Muscle layer of duodenum (tissue), 2 donors: ENCODE measurements around the gene TMC2.
"Not testable (repeated sequence)": the region's sequence is repeated elsewhere in the genome, so short reads cannot be mapped to it uniquely, and the experiment has no call there.

ENCODE experiments used
- H3K27ac ChIP-seq: one replicate; pipeline ENCODE4 v1.7.0; 2013; ENCODE audit warnings: mild to moderate bottlenecking, low read length
- H3K27me3 ChIP-seq: one replicate; pipeline ENCODE4 v1.7.0; 2013; ENCODE audit warnings: low read depth, mild to moderate bottlenecking, control low read depth, low read length
- H3K36me3 ChIP-seq, 2 donors: one replicate each; pipeline ENCODE4 v1.7.0; 2013; ENCODE audit warnings: low read length in 2 of 2, control low read depth in 1 of 2, mild to moderate bottlenecking in 1 of 2; ENCODE audit not compliant: insufficient read depth in 2 of 2, control insufficient read depth in 1 of 2
- H3K4me1 ChIP-seq, 2 donors: one replicate each; pipeline ENCODE4 v1.7.0; 2013; ENCODE audit warnings: low read length in 2 of 2, mild to moderate bottlenecking in 2 of 2, control low read depth in 1 of 2, moderate library complexity in 1 of 2; ENCODE audit not compliant: insufficient read depth in 2 of 2, control insufficient read depth in 1 of 2
- H3K4me3 ChIP-seq, 2 donors: one replicate each; pipeline ENCODE4 v1.7.0; 2013; ENCODE audit warnings: low read length in 2 of 2, low read depth in 1 of 2, mild to moderate bottlenecking in 1 of 2
- H3K9me3 ChIP-seq, 2 donors: one replicate each; pipeline ENCODE4 v1.7.0; 2013; ENCODE audit warnings: low read length in 2 of 2, control low read depth in 1 of 2, mild to moderate bottlenecking in 1 of 2; ENCODE audit not compliant: control insufficient read depth in 1 of 2
- donor health status: healthy.

Gene TMC2

DNA sequence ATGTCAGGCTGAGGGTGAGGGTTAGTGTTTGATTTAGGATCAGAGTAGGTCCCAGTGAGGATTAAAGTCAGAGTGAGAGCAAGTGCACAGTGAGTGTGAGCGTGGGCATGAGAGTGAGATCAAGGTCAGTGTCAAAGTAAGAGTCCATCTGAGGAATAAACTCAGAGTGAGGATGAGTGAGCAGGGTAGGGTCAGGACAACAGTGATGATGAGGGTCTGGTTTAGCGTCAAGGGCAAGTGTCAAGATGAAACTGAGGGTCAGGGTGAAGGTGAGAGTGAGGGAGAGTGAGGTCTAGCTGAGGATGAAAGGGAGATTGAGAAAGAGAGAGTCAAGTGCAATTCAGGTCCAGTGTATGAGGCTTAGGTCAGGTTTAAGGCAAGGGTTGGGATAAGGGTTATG lies 20.0 kb upstream of the TMC2 start:
- Histone ChIP-seq H3K4me1 (no peaks in the 10 kb centered on the region), H3K36me3 (no peaks in the 10 kb centered on the region), H3K27ac (no peak overlapping the region), H3K9me3 (no peaks in the 10 kb centered on the region), H3K4me3 (no peak overlapping the region), H3K27me3 (no peaks in the 10 kb centered on the region)

DNA sequence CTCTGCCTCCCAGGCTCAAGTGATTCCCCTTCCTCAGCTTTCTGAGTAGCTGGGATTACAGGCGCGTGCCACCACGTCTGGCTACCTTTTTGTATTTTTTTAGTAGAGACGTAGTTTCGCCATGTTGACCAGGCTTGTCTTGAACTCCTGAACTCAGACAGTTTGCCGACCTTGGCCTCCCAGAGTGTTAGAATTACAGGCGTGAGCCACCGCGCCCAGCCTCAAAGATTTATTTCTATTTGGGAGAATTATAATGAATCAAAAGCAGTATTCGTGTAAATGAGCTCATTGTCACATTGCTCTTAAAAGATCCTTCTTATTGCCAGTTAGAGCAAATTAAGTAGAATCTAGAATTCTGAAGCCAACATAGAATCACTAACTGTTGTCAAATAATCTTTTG lies 18.3 kb upstream of the TMC2 start:
- H3K4me1 ChIP-seq: no peaks in the 10 kb centered on the region
- no peaks in the 10 kb centered on the region for H3K9me3 ChIP-seq
- H3K27me3 ChIP-seq: no peaks in the 10 kb centered on the region

DNA sequence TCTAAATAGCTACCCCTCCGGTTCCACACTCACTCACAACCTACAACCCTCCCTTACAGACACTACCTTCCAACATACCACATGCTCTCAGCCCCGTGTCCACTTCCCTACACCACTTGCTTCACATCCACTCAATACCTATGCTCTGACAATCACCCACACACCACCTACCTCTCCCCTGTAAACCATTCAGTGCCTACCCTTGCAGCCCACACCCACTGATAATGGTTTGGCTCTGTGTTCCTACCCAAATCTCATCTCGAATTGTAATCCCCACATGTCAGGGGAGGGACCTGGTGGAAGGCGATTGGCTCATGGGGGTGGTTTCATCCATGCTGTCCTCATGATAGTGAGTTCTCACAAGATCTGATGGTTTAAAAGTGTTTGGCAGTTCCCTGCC lies 17.8 kb upstream of the TMC2 start:
- H3K27me3 ChIP-seq: no peaks in the 10 kb centered on the region
- H3K4me1 ChIP-seq: no peaks in the 10 kb centered on the region
- no peak overlapping the region for H3K27ac ChIP-seq
- H3K4me3 ChIP-seq: no peak overlapping the region
- H3K9me3 ChIP-seq: no peaks in the 10 kb centered on the region
- H3K36me3 ChIP-seq: no peaks in the 10 kb centered on the region

More for the DNA sequence above, 18.3 kb upstream of the TMC2 start:
- Histone ChIP-seq H3K36me3 (no peaks in the 10 kb centered on the region), H3K4me3 (no peak overlapping the region), H3K27ac (no peak overlapping the region)

DNA sequence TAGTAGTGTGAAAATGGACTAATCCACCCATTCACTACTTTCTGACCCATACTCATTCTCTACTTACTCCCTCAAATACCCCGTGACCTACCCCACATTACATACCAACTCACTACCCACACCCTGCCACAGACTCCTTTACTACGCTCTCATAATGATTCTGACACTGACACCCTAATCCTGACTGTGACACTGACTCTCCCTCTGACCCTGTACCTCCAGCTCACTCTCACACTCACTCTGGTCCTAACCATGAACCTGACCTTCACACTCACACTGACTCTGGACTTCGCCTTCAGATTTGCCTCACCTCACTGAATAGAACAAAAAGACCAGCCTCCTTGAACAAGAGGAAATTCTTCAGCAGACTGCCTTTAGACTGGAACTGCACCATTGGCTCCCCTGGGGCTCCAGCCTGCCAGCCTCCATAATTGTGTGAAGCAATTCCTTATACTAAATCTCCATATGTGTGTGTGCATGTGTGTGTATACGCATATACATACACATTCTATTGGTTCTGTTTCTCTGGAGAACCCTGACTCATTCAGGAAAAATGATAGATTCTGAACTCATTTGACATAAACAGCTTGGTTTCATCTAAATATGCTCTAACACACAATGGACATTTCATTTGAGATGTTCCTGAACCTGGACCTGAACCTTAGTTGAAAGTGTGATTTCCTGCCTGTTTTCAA lies 17.1 kb upstream of the TMC2 start:
- no peak overlapping the region for H3K27ac ChIP-seq
- no peak overlapping the region for H3K4me3 ChIP-seq
- H3K9me3 ChIP-seq: no peaks in the 10 kb centered on the region
- no peaks in the 10 kb centered on the region for H3K27me3 ChIP-seq
- H3K36me3 ChIP-seq: no peaks in the 10 kb centered on the region
- peaks cover 0 to 4% of the 10 kb centered on the region in 2 donors for H3K4me1 ChIP-seq

DNA sequence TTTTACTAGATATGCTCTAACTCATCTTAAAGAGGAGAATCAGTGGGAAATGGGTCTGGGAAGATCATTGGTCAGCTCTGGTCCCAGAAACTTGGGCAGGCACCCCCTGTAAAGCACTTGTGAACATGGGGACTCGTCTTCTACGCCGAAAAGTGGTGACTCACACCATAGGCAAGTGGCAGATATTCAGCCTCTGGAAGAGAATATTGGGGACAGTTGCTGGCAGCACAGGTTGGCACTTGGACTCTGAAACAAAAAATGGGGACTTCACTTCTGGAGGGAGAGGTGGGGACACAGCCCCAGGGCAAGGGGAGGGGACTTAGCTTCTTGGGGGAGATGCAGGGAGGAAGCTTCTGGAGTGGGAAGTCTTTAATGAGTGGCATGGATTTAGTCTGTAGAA lies 15.8 kb upstream of the TMC2 start:
- Histone ChIP-seq H3K9me3 (no peaks in the 10 kb centered on the region), H3K4me3 (no peak overlapping the region), H3K36me3 (no peaks in the 10 kb centered on the region), H3K27me3 (no peaks in the 10 kb centered on the region), H3K27ac (no peak overlapping the region), H3K4me1 (peaks cover 0 to 6% of the 10 kb centered on the region in 2 donors)

DNA sequence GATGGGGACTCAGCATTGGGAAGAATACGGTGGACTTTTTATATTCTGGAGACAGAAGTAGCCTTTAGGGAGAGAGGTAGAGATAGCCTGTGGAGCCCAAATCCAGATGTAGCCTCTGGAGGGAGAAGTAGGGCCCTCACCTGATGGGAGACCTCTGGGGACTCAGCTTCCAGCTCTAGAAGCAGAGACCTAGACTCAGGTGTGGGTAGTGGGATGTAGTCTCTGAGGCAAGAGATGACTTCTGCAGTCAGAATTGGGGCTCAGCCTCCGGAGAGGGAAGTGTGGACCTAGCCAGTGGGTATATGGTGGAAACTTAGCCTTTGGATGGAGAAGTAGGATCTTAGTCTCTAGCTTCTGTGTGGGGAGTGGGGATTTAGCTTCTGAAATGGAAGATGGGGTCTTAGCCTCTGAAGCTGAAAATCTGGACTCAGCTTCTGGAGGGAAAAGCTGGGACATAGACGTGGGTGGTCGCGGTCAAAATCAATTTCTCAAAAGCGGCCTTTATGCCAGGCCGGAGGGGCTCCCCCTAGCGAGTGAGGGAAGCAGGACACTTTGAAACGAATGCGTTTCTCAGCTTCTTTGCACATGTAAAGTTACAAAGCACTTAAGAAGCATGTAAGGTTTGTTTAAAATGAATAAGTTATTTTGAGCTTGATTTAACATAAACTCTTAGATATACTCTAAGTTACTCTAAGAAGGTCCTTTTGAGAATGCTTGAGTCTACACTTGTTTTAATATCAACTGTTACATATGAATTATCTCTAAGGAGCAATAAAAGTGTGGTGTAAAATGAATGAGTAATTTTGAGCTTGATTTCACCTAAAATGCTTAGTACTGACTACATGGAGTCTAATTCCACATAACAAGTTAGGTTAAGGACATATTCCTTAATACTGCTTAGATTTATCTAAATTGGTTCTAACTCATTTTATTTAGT lies 14.7 kb upstream of the TMC2 start:
- Histone ChIP-seq H3K36me3 (no peaks in the 10 kb centered on the region), H3K9me3 (no peaks in the 10 kb centered on the region), H3K4me3 (no peak overlapping the region), H3K4me1 (peaks cover 0 to 6% of the 10 kb centered on the region in 2 donors), H3K27me3 (no peaks in the 10 kb centered on the region), H3K27ac (no peak overlapping the region)

DNA sequence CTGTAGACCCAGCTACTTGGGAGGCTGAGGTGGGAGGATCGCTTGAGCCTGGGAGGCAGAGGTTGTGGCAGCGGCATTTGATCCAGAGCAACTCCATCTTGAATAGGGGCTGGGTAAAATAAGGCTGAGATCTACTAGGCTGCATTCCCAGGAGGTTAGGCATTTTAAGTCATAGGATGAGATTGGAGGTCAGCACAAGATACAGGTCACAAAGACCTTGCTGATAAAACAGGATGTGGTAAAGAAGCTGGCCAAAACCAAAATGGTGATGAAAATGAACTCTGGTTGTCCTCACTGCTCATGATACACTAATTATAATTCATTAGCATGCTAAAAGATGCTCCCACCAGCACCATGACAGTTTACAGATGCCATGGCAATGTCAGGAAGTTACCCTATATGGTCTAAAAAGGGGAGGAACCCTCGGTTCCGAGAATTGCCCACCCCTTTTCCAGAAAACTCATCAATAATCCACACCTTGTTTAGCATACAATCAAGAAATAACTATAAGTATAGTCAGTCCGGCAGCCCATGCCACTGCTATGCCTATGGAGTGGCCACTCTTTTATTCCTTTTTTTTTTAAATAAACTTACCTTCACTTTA lies 13.4 kb upstream of the TMC2 start:
- not testable (repeated sequence) for H3K36me3 ChIP-seq, H3K4me3 ChIP-seq, H3K4me1 ChIP-seq, H3K27me3 ChIP-seq, H3K27ac ChIP-seq, H3K9me3 ChIP-seq

DNA sequence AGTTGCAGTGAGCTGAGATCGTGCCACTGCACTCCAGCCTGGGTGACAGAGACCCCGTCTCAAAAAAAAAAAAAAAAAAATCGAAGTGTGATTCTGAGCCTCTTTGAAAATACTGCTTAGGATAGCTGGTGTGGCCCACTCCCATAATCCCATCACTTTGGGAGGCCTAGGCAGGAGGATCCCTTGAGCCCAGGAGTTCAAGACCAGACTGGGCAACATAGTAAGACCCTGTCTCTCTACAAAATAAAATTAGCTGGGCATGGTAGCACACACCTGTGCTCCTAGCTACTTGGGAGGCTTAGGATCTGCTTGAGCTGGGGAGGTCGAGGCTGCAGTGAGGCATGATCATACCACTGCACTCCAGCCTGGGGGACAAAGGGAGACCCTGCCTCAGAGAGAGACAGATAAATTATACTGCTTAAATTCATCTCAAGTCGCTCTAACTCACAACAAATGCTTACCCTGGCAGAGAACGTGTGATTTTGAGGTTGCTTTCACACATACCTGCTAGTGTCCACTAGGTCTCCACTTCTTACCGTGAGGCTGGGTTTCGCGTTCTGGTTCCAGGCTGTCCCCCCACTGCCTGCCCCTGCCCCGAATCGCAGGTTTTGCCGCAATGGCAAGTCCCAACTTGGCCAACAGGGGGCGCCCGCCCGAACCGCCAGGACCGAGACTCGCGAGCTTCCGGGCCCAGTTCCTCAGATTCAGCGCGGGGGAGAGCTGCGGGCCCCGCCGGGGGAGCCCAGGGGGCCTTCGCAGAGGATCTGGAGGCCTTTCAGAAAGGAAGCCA lies 12.3 kb upstream of the TMC2 start:
- H3K27me3 ChIP-seq: no peaks in the 10 kb centered on the region

DNA sequence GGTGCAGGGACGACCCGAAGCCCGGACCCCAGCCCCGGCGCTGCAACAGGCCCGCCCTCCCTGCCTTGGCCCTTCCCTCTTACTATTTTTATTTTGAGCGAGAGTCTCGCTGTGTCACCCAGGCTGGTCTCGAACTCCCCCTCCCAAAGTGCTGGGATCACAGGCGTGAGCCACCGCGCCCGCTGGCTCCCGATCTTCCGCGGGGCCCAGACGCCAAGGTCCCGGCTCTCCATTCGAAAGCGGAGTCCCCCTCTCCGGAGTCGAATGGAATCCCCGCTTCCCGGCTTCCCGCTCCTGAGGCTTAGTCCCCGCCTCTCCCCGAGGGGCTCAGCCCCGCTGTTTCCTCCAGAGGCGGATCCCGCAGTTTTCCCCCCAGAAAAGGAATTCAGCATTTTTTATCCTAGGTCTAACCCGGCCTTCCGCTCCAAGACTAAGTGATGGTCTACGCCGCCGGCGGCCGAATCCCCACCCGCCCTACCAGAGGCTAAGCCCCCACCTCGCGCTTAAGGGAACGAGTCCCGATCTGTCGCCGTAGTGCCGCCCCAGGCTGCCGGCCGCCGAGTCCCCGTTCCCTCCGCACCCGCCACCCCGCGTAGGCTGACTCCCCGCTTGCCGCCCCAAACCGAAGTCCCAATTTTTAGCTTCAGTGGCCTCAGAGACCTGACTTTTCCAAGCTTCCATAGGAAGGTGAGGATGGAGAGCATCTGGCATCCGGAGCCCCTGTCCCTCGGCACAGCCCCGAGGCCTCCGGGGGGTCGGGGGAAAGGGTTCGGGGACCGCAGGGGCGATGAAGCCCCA lies 11.5 kb upstream of the TMC2 start:
- peak overlapping the region; percentile 92 for H3K27ac ChIP-seq

More for the DNA sequence above, 12.3 kb upstream of the TMC2 start:
- H3K9me3 ChIP-seq: no peaks in the 10 kb centered on the region
- H3K4me3 ChIP-seq: peak overlapping the region; percentile 72 to 79
- peak overlapping the region; percentile 92 for H3K27ac ChIP-seq
- no peaks in the 10 kb centered on the region for H3K36me3 ChIP-seq
- H3K4me1 ChIP-seq: peaks cover 0 to 6% of the 10 kb centered on the region in 2 donors

DNA sequence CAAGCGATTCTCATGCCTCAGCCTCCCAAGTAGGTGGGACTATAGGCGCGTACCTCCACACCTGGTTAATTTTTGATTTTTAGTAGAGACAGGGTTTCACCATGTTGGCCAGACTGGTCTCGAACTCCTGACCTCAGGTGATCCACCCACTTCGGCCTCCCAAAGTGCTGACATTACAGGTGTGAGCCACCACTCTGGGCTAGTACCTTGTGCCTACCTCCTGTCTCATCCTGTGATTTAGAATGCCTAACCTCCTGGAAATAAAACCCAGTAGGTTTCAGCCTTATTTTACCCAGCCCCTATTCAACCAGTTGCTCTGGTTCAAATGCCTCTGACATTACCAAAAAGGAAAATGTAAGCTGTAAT lies 10.2 kb upstream of the TMC2 start:
- H3K9me3 ChIP-seq, H3K27ac ChIP-seq, H3K36me3 ChIP-seq, H3K27me3 ChIP-seq, H3K4me1 ChIP-seq, H3K4me3 ChIP-seq: not testable (repeated sequence)

More for the DNA sequence above, 11.5 kb upstream of the TMC2 start:
- Histone ChIP-seq H3K4me1 (peaks cover 0 to 6% of the 10 kb centered on the region in 2 donors), H3K27me3 (no peaks in the 10 kb centered on the region), H3K36me3 (no peaks in the 10 kb centered on the region), H3K4me3 (peak overlapping the region; percentile 72 to 79), H3K9me3 (no peaks in the 10 kb centered on the region)
